ENCODE results near the gene NAPA.

DNA sequence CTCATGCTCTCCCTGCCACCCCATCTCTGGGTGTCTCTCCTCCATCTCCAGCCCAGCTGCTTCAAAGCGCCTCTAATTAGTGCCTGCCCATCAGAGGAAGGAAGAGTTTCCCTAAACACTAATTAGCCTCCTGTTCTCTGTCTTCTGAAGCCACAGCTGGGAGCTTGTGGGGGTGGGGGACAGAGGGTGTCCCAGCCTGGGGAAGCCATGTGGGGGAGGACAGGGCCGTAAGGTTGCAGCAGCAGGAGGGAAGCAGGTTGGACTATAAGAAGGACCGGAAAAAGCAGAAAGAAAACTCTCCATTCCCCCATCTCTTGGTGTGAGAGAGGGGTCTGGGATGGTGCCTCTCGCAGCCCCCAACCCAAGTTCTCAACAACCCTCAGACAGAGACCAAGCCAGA, 69.3 kb downstream of the NAPA start:
- TF ChIP-seq, protein P1, sequence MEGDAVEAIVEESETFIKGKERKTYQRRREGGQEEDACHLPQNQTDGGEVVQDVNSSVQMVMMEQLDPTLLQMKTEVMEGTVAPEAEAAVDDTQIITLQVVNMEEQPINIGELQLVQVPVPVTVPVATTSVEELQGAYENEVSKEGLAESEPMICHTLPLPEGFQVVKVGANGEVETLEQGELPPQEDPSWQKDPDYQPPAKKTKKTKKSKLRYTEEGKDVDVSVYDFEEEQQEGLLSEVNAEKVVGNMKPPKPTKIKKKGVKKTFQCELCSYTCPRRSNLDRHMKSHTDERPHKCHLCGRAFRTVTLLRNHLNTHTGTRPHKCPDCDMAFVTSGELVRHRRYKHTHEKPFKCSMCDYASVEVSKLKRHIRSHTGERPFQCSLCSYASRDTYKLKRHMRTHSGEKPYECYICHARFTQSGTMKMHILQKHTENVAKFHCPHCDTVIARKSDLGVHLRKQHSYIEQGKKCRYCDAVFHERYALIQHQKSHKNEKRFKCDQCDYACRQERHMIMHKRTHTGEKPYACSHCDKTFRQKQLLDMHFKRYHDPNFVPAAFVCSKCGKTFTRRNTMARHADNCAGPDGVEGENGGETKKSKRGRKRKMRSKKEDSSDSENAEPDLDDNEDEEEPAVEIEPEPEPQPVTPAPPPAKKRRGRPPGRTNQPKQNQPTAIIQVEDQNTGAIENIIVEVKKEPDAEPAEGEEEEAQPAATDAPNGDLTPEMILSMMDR (IDR thresholded peaks at IDR 0.05): no peak
- TF ChIP-seq POLR2A (IDR thresholded peaks at IDR 0.05): no peak

Data from testis (tissue), 2 donors.